ENCODE measurements around the gene TBL2.
"Not testable (repeated sequence)": the region's sequence is repeated elsewhere in the genome, so short reads cannot be mapped to it uniquely, and the experiment has no call there.

Gene TBL2, protein sequence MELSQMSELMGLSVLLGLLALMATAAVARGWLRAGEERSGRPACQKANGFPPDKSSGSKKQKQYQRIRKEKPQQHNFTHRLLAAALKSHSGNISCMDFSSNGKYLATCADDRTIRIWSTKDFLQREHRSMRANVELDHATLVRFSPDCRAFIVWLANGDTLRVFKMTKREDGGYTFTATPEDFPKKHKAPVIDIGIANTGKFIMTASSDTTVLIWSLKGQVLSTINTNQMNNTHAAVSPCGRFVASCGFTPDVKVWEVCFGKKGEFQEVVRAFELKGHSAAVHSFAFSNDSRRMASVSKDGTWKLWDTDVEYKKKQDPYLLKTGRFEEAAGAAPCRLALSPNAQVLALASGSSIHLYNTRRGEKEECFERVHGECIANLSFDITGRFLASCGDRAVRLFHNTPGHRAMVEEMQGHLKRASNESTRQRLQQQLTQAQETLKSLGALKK

DNA sequence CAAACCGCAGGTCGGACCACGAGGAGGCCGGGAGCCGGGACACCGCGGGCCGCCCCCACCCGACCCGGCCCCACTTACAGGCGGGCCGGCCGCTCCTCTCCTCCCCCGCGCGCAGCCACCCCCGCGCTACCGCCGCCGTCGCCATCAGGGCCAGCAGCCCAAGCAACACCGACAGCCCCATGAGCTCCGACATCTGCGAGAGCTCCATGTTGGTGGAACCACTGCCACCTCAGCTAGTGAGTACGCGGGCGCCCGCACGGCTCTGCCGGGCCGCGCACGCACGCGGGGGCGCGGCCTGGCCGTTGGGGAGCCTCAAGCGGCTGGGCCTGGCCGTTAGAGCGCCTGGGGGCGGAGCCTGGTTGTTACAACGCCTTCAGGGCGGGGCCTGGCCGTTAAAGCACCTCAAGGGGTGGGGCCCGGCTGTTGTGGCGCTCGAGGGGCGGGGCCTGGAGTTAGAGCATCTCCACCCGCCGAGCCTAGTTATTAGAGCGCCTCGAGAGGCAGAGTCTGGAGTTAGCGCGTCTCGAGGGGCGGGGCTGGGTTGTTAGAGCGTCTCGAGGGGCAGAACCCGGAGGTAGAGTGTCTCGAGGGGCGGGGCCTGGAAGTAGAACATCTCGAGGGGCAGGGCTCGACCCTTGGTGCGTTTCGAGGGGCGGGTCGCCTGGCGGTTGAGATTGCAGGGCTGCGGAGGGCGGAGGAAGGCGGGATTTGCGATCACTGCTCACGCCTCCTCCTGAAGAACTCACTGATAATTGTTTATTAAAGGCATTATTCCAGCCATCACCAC is at the start of gene TBL2:
TBL2 (minus strand) TSS at position 238 of the 787 bp plus-strand sequence; CDS start at position 208, 30 bp downstream.
- DNase-seq (ENCODE audit: low read depth in 3 of 3, low spot score in 1 of 3) = peak; percentile 97 to 99 (median 98)

DNA sequence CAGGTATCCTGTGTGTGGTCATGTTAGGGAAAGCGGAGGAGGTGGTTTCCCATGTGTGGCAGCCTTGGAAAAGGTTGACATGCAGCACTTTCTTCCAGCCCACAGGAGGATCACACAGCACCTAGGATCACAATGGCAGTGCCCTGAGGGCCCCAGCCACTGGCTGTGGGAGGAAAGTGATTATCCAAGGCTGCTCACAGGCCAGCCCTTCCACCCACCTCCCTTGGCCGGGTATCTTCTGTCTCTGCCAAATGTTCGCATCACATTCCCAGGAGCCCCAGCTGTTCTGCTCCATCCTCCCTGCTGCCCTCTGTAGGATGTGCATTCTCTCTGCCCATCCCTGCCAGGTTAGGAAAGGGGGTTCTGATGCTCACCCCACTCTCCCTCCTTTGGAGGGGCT is 48.4 kb upstream of the TBL2 start:
- no peak for DNase-seq (ENCODE audit: low read depth in 3 of 3, low spot score in 1 of 3)

DNA sequence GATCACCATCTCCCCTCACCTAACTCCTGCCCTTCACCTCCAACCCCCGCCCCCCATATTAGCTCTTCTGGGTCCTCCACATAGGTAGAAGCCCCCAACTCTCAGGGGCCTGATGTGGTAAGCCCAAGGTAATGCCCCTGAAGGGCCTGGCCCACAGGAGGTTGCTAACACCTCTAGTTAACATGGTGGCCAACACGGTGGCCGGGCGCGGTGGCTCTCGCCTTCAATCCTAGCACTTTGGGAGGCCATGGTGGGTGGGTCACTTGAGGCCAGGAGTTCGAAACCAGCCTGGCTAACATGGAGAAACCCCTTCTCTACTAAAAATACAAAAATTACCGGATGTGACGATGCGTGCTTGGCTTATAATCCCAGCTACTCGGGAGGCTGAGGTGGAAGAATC is 46.9 kb upstream of the TBL2 start:
- no peak for DNase-seq (ENCODE audit: low read depth in 3 of 3, low spot score in 1 of 3)

DNA sequence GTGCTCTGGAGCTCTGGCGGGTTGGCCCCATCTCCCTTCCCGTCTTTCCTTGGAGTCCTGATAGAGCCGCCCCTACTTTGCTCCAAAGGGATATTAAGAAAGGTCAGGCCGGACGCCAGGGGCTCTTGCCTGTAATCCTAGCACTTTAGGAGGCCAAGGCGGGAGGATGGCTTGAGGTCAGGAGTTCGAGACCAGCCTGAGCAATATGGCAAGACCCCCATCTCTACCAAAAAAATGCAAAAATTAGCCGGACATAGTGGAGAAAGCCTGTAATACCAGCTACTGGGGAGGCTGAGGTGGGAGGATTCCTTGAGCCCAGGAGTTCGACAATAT is 46.3 kb upstream of the TBL2 start:
- DNase-seq (ENCODE audit: low read depth in 3 of 3, low spot score in 1 of 3) = no peak

DNA sequence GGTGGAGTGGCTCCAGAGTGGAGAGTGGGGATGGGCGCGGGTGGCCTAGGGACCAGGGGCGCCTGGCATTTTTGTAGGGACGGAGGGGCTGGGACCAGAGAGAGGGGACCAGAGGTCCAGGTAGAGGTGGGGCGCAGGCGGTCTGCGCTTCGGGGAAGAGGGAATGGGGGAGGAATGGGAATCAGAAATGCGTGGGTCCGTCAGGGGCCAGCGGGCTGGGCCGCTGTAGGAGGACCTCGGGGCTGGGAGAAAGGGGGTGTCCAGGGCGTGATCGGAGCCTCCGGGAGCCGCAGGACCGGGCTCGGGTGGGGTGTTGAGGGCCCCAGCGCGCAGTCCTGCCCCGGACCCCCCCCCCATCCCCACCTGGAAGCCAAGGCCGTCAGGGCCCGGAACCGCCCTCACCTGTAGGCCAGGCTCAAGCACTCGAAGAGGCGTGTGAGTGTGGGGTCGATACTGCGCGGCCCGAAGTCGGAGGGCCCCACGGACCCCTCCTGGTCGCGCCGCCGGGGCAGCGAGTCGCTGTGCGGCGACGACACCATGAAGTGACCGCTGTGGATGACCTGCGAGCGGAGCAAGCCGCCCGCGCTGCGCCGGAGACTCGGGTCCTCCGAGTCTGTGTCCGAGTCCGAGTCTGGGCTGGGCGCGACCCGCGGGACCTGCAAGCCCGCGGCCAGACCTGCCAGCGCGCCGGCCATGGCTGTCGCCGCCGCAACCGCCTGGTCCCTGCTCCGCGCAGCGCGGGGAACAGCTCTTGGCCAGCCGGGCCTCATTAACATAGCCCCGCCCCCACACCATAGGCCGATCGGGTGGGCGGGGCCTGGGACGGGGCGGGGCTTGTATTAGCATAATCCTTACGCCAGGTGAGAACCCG is 45.7 kb upstream of the TBL2 start, which contains the start of gene MLXIPL:
MLXIPL (minus strand) TSS at position 725 of the 871 bp plus-strand sequence; CDS start at position 695, 30 bp downstream.
- DNase-seq (ENCODE audit: low read depth in 3 of 3, low spot score in 1 of 3) = peak in 1 of 3 donors; percentile 42

DNA sequence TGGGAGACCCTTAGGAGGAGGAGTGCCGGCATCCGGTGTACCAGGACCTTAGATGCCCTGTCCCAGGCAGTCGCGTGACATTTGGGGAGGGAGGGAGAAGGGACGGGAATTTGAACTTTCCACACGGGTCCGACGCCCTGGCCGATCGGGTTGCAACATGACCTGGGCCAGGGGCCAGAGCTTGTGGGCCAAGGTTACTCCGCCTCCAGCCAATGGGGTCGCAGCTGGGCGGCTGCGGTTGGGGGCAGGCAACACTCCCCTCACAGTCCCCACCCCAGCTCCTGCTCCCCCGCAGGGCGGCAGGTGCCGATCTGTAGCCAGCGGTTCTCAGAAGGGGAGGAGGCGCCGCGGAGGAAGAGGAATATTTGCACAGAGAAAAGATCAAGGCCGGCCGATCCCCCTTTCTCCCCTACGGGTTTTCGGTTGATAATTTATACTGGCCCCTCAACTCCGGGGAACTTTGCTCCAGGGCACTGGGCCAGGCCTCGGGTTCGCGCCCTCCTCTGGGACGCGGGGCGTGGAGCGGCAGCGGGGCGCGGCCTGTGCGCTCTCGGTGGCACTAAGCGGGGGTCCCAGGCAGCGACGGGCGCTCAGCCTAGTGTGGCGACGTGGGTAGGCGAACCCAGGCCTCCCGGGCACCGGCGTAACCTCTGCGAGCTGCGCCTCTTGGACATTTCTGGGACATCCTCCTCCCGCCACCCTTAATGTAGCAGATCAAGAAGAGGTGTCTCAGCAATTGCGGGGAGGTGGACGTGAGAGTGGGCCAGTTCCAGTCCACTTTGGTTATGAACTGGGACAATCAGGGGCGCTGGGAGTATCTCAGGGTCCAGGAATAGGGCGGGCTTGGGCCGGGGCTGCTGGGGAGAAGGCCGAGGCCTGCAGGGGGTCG is 44.8 kb upstream of the TBL2 start:
- DNase-seq (ENCODE audit: low read depth in 3 of 3, low spot score in 1 of 3) = no peak

DNA sequence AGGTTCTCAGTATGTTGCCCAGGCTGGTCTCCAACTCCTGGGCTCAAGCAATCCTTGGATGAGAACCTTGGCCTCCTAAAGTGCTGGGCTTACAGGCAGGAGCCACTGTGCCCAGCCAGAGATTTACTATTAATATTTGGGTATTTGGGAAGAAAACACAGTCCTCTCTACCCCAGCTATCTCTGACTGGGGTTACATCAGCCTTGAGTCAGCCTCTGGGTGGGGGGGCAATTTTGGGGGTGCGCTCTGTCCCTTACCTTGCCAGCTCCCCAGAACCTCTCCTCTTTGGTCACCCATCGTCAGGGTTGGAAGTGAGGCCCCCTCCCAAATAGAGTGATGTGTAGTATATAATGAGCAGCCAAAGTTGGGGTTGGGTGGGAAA is 44.1 kb upstream of the TBL2 start:
- no peak for DNase-seq (ENCODE audit: low read depth in 3 of 3, low spot score in 1 of 3)

DNA sequence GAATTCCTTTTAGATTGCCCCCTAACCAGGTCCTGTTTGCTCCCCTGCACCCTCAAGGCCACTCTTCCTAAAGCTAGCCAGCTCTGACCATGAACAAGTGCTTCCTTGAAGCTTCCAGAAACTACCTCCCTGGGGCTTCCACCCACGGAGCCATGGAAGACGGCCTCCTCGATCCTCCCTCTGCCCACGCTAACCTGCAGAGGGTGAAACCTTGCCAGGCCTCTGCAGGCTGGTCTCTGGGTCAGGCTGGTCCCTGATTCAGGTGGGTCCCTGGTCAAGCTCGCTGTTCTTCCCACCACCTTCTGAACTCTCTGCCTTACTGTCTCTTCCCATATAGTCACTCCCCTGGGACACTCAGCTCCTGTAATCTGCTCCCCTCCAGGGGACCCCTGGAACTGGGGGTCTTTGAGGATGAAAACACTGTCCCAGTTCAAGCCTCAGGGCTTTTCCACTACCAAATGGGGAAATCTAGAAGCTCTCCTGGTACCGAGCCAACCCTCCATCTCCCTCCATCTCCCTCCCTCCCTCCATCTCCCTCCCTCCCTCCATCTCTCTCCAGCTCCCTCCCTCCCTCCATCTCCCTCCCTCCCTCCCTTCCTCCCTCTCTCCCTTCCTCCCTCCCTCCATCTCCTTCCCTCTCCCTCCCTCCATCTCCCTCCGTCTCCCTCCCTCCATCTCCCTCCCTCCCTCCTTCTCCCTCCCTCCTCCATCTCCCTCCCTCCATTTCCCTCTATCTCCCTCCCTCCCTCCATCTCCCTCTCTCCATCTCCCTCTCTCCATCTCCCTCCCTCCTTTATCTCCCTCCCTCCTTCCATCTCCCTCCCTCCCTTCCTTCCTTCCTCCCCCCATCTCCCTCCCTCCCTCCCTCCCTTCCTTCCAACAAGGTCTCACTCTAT is 43.0 kb upstream of the TBL2 start:
- DNase-seq (ENCODE audit: low read depth in 3 of 3, low spot score in 1 of 3) = no peak

DNA sequence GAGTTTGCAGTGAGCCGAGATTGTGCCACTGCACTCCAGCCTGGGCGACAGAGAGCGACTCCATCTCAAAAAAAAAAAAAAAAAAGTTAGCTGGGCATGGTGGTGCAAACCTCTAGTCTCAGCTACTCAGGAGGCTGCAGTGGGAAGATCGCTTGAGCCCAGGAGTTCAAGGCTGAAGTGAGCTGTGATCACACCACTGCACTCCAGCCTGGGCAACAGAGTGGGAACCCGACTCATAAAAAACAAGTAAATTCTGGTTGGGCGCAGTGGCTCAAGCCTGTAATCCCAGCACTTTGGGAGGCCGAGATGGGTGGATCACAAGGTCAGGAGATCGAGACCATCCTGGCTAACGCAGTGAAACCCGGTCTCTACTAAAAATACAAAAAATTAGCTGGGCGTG is 41.0 kb upstream of the TBL2 start:
- DNase-seq (ENCODE audit: low read depth in 3 of 3, low spot score in 1 of 3) = not testable (repeated sequence)

DNA sequence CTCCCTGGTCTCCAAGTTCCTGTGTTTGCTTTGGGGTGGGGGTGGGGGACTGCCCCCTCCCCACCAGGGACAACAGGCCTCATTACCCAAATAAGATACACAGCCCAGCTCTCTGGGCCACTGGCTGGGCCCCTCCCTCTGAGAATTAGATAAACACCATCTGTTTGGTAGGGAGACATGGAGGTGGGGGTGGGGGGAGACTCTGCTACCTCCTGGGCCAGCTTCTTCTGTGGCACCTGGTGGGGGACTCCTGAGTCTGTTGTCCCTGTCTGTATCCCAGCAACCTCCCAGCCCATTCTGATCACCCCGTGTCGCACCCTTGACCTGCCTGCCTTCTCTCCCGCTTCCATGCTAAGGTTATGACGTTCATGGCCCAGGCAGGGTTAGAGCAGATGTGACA is 40.2 kb upstream of the TBL2 start:
- no peak for DNase-seq (ENCODE audit: low read depth in 3 of 3, low spot score in 1 of 3)

DNA sequence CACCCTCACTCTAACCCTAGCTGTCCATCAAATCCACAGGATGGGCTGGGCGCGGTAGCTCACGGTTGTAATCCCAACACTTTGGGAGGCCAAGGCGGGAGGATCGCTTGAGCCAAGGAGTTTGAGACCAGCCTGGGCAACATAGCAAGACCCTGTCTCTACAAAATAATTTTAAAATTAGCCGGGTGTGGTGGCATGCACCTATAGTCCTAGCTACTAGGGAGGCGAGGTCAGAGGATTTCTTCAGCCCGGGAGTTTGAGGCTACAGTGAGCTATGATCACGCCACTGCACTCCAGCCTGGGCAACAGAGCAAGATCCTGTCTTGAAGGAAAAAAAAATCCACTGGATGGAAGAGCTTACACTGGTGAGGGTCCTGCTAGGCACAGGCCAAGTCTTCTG is 39.1 kb upstream of the TBL2 start:
- DNase-seq (ENCODE audit: low read depth in 3 of 3, low spot score in 1 of 3) = not testable (repeated sequence)

DNA sequence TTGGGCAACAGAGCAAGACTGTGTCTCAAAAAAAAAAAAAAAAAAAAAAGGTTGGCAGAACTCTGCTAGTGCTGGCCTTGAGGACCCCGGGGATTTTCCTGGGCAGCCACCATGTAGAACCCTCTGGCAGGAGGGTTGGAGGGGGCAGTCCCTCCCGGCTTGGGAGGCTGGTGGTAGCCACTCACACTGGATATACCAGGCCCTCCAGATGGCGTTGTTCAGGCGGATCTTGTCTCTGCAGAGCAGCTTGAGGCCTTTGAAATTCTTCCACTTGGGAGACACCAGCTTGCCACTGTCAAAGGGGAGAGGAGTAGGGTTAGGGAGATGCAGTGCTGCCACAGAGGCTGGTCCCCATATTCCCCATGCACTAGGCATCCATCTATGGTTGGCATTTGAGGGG is 37.5 kb upstream of the TBL2 start:
- no peak for DNase-seq (ENCODE audit: low read depth in 3 of 3, low spot score in 1 of 3)

DNA sequence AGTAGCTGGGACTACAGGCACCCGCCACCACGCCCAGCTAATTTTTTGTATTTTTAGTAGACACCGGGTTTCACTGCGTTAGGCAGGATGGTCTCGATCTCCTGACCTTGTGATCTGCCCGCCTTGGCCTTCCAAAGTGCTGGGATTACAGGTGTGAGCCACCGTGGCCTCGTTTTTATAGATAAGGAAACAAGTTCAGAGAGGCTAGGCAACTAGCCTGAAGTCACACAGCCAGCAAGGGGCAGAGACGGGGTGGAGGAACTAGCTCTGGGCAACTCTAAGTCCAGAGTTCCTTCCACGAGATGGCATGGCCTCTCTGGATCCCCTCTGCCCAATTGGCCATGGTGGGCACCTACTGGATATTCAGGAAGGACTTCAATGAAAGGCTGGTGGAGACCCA is 36.6 kb upstream of the TBL2 start:
- not testable (repeated sequence) for DNase-seq (ENCODE audit: low read depth in 3 of 3, low spot score in 1 of 3)

DNA sequence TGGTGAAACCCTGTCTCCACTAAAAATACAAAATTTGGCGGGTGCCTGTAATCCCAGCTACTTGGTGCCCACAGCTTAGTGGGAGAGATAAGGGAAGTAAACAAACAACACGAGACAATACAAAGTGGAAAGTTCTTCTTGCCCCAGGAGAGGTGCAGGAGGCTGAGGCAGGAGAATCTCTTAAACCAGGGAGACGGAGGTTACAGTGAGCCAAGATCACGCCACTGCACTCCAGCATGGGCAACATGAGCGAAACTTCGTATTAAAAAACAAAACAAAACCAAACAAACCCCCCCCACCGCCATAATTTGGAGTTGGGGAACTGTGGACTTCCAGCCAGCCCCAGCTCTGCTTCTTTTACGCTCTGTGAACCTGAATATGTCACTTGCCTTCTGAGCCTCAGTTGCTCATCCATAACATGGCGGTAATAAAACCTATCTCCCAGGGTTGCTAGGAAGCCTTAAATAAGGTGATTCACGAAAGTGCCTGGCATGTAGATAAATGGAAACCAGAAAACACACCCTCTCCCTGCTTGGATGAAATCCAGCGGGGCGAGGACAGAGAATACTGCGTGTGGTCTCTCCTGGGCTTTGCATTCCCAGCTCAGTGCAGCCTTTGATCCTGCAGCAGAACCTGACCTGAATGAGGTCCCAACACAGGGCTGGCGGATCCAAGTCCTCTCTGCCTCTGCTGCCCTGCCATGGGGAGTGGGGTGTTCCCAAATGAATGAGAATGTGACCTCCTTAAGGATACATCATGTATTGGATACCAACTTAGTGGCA is 35.8 kb upstream of the TBL2 start:
- no peak for DNase-seq (ENCODE audit: low read depth in 3 of 3, low spot score in 1 of 3)

DNA sequence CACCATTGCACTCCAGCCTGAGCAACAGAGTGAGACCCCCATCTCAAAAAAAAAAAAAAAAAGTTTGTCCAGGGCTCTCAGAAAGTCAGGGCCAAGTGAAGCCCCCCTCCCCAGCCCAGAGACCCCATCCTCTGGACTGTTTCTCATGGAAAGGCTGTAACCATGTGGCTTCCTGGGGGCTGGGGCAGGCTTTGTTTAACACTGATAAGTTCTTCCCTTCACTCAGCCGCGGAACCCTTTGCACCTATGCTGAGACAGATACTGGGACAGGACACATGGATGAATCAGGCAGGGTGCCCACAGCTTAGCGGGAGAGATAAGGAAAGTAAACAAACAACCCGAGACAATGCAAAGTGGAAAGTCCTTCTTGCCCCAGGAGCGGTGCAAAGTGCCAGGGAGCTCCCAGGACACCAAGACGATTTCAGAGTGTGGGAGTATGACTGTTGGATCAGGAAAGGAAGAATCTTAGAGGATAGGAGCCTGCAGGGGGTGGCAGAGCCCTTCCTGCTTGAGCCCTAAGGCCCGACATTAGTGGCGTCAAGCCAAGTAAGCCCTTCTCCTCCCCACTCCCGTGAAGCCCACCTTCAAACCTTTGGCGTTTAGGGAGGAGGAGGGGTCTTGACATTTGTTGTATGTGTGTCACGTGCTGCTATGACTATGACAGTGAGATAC is 34.4 kb upstream of the TBL2 start:
- DNase-seq (ENCODE audit: low read depth in 3 of 3, low spot score in 1 of 3) = no peak

DNA sequence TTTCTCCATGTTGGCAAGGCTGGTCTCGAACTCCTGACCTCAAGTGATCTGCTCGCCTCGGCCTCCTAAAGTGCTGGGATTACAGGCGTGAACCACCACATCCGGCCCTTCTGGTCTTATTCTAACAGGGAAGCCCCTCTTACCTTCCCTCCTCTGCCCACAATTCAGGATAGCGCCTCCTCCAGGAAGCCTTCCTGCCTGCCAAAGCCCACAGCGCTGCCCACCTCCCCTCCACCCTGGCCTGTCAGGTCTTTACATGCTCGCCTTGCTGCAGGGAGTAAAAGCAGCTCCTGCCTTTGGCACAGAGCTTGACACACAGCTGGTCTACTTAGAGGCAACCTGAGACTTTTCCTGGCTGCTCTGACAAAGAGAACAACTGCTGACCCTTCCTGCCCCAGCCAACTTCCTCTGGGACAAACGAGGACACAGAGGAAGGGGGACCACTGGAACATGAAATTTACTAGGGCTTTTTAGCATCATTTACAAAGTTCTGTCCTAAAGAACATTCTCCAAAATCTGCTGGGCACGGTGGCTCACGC is 32.7 kb upstream of the TBL2 start:
- no peak for DNase-seq (ENCODE audit: low read depth in 3 of 3, low spot score in 1 of 3)

DNA sequence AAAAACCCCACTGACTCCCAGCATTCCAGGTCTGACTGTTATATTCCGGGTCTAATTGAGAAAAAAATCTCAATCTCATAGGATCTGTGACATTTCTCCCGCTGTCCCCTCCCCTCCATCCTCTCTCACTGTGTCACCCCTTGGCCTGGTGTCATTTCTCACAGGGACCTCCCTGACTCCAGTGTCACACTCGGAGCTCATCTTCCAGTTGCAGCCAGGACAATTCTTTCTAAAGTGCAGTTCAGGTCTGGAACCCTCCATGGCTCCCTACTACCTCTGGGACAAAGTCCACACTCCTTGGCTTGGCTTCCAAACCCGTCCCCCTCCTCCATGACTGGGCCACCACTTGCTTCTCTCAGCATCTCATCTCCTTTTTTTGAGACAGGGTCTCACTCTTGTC is 31.7 kb upstream of the TBL2 start:
- no peak for DNase-seq (ENCODE audit: low read depth in 3 of 3, low spot score in 1 of 3)

DNA sequence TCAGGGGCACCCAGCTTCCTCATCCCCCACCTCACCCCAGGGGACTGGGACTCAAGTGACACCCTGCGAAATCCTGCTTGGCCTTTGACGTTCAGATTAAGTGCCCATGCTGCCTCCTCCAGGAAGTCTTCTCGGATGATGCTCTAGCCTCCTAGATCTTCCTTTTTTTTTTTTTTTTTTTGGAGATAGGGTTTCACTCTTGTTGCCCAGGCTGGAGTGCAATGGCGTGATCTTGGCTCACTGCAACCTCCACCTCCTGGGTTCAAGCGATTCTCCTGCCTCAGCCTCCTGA is 29.3 kb upstream of the TBL2 start:
- not testable (repeated sequence) for DNase-seq (ENCODE audit: low read depth in 3 of 3, low spot score in 1 of 3)

All from stimulated activated CD4-positive, alpha-beta T cell treated with anti-CD3 and anti-CD28 coated beads, TNF-alpha, amount 100 ng/mL, for 1 hour (primary cell).